WTC11 (cell line): Measurements from ENCODE around the gene ACTR3C.
"Not testable (repeated sequence)": the region's sequence is repeated elsewhere in the genome, so short reads cannot be mapped to it uniquely, and the experiment has no call there.

ENCODE experiments used
- CREM ChIP-seq: sonication (generic); formaldehyde crosslinking; IDR thresholded peaks from 2 replicates; pipeline ENCODE4 v1.8.1; 2022; ENCODE audit warnings: mild to moderate bottlenecking, missing genetic modification reagents, moderate library complexity
- ETV6 ChIP-seq: sonication (generic); formaldehyde crosslinking; IDR thresholded peaks from 2 replicates; pipeline ENCODE4 v1.8.1; 2022; ENCODE audit warnings: mild to moderate bottlenecking, missing genetic modification reagents
- PRDM15 ChIP-seq: sonication (generic); formaldehyde crosslinking; IDR thresholded peaks from 2 replicates; pipeline ENCODE4 v1.8.0; 2022; ENCODE audit warnings: missing genetic modification reagents
- SMAD4 ChIP-seq: sonication (generic); formaldehyde crosslinking; IDR thresholded peaks from 2 replicates; pipeline ENCODE4 v1.8.0; 2022; ENCODE audit warnings: mild to moderate bottlenecking, missing genetic modification reagents
- ZNF232 ChIP-seq: sonication (generic); formaldehyde crosslinking; IDR thresholded peaks from 2 replicates; pipeline ENCODE4 v1.8.0; 2022; ENCODE audit warnings: mild to moderate bottlenecking, missing genetic modification reagents
- TF ChIP-seq, protein P1 (sequence below): fragments of 200-600 bp; IDR thresholded peaks from 2 replicates; pipeline ENCODE4 v1.8.0; 2022; ENCODE audit warnings: antibody characterized with exemption
- TF ChIP-seq, protein P2 (sequence below): sonication (generic); formaldehyde crosslinking; IDR thresholded peaks from 2 replicates; pipeline ENCODE4 v1.8.1; 2022; ENCODE audit warnings: missing genetic modification reagents, borderline replicate concordance

DNA sequence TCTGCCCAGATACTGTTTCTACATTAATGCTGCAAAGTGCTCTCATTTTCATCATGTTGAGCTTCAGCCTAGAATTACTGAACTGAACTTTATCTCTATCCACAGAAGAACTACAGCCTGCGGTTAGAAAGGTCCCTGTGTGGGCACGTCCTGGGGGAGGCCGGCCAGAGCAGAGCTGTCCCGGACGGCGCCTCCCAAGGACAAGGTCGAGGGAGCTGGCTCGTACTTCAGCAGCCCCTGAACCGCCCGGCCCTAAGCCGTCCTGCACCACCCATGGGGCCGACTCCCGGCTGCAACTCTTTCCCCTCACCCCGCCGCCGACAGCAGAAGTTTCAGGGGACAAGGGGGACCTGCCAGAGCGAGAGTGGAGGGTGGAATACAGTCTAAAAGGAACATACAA, 54.5 kb downstream of the ACTR3C start:
- TF ChIP-seq, protein P1, sequence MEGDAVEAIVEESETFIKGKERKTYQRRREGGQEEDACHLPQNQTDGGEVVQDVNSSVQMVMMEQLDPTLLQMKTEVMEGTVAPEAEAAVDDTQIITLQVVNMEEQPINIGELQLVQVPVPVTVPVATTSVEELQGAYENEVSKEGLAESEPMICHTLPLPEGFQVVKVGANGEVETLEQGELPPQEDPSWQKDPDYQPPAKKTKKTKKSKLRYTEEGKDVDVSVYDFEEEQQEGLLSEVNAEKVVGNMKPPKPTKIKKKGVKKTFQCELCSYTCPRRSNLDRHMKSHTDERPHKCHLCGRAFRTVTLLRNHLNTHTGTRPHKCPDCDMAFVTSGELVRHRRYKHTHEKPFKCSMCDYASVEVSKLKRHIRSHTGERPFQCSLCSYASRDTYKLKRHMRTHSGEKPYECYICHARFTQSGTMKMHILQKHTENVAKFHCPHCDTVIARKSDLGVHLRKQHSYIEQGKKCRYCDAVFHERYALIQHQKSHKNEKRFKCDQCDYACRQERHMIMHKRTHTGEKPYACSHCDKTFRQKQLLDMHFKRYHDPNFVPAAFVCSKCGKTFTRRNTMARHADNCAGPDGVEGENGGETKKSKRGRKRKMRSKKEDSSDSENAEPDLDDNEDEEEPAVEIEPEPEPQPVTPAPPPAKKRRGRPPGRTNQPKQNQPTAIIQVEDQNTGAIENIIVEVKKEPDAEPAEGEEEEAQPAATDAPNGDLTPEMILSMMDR: not testable (repeated sequence)
- TF ChIP-seq CREM, ETV6, SMAD4, ZNF232, PRDM15 (CRISPR knock-in tag): not testable (repeated sequence)
- TF ChIP-seq, protein P2, sequence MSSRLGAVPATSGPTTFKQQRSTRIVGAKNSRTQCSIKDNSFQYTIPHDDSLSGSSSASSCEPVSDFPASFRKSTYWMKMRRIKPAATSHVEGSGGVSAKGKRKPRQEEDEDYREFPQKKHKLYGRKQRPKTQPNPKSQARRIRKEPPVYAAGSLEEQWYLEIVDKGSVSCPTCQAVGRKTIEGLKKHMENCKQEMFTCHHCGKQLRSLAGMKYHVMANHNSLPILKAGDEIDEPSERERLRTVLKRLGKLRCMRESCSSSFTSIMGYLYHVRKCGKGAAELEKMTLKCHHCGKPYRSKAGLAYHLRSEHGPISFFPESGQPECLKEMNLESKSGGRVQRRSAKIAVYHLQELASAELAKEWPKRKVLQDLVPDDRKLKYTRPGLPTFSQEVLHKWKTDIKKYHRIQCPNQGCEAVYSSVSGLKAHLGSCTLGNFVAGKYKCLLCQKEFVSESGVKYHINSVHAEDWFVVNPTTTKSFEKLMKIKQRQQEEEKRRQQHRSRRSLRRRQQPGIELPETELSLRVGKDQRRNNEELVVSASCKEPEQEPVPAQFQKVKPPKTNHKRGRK (CRISPR knock-in tag): not testable (repeated sequence)
